ENCODE data around the gene BAZ1A.

- no peak for TF ChIP-seq CTCF (IDR thresholded peaks at IDR 0.05)
- TF ChIP-seq POLR2AphosphoS5 (IDR thresholded peaks at IDR 0.05; ENCODE audit: insufficient read depth in 1 of 2, low read depth in 1 of 2), result no peak
- TF ChIP-seq POLR2A (IDR thresholded peaks at IDR 0.05), result no peak
Observed at GRCh38 chr14:34874386-34875030, 652 bp downstream of the BAZ1A start.

Measured in vagina (tissue), 2 donors.